SH-SY5Y (cell line): ENCODE data around the gene IPCEF1.

Experiments
- GATA2 ChIP-seq: IDR thresholded peaks from 2 replicates; pipeline ENCODE4 v1.6.1; 2011; ENCODE audit warnings: mild to moderate bottlenecking, low read depth, low read length
- GATA3 ChIP-seq: IDR thresholded peaks from 2 replicates; pipeline ENCODE4 v1.6.1; 2011; ENCODE audit warnings: low read depth, mild to moderate bottlenecking, low read length, moderate library complexity

GRCh38 chr6:154210678-154211077 is 145.9 kb downstream of the IPCEF1 start:
- TF ChIP-seq GATA3 (no peak), GATA2 (no peak)
